ENCODE results near the gene AQP2. TPM values are rescaled to one million over a fixed set of nuclear protein-coding genes. Genes with fewer than 3 reads are reported as not detected.

Gene AQP2
- total RNA-seq, 1 donor from 2014 or later, result not detected

GRCh38 chr12:49951411-49952240, 1.1 kb downstream of the AQP2 start:
- no peaks in the 10 kb centered on the region for H3K4me1 Mint-ChIP-seq (ENCODE audit: low read depth)
- no peaks in the 10 kb centered on the region for H3K36me3 Mint-ChIP-seq (ENCODE audit: low read depth)
- no peak for DNase-seq (ENCODE audit: low spot score)
- H3K9me3 Mint-ChIP-seq (ENCODE audit: low read depth), result no peaks in the 10 kb centered on the region
- no peaks in the 10 kb centered on the region for H3K27me3 Mint-ChIP-seq (ENCODE audit: low read depth)
- H3K4me3 Mint-ChIP-seq (ENCODE audit: unreplicated experiment), result no peak overlapping the region
- no peak overlapping the region for H3K27ac Mint-ChIP-seq (ENCODE audit: unreplicated experiment)
- TF ChIP-seq CTCF (IDR thresholded peaks at IDR 0.05), result no peak

GRCh38 chr12:49952391-49953055, 2.0 kb downstream of the AQP2 start:
- H3K27me3 Mint-ChIP-seq (ENCODE audit: low read depth), result peaks cover 2% of the 10 kb centered on the region
- DNase-seq (ENCODE audit: low spot score), result peak; percentile 18

GRCh38 chr12:49953151-49953550, 2.6 kb downstream of the AQP2 start:
- no peaks in the 10 kb centered on the region for H3K9me3 Mint-ChIP-seq (ENCODE audit: low read depth)
- H3K4me1 Mint-ChIP-seq (ENCODE audit: low read depth), result no peaks in the 10 kb centered on the region
- H3K27me3 Mint-ChIP-seq (ENCODE audit: low read depth), result peaks cover 2% of the 10 kb centered on the region
- H3K4me3 Mint-ChIP-seq (ENCODE audit: unreplicated experiment), result no peak overlapping the region
- H3K36me3 Mint-ChIP-seq (ENCODE audit: low read depth), result no peaks in the 10 kb centered on the region
- peak; percentile 54 for DNase-seq (ENCODE audit: low spot score)
- TF ChIP-seq CTCF (IDR thresholded peaks at IDR 0.05), result no peak
- no peak overlapping the region for H3K27ac Mint-ChIP-seq (ENCODE audit: unreplicated experiment)

More at GRCh38 chr12:49952391-49953055, 2.0 kb downstream of the AQP2 start:
- Mint-ChIP-seq H3K36me3 (ENCODE audit: low read depth) (no peaks in the 10 kb centered on the region), H3K27ac (ENCODE audit: unreplicated experiment) (no peak overlapping the region), H3K9me3 (ENCODE audit: low read depth) (no peaks in the 10 kb centered on the region), H3K4me3 (ENCODE audit: unreplicated experiment) (no peak overlapping the region), H3K4me1 (ENCODE audit: low read depth) (no peaks in the 10 kb centered on the region)
- no peak for TF ChIP-seq CTCF (IDR thresholded peaks at IDR 0.05)

- Mint-ChIP-seq H3K4me3 (ENCODE audit: unreplicated experiment) (no peak overlapping the region), H3K9me3 (ENCODE audit: low read depth) (no peaks in the 10 kb centered on the region), H3K36me3 (ENCODE audit: low read depth) (no peaks in the 10 kb centered on the region), H3K4me1 (ENCODE audit: low read depth) (peaks cover 1% of the 10 kb centered on the region), H3K27me3 (ENCODE audit: low read depth) (peaks cover 2% of the 10 kb centered on the region), H3K27ac (ENCODE audit: unreplicated experiment) (no peak overlapping the region)
- no peak for TF ChIP-seq CTCF (IDR thresholded peaks at IDR 0.05)
- DNase-seq (ENCODE audit: low spot score), result peak; percentile 84
These were observed 3.7 kb downstream of the AQP2 start for GRCh38 chr12:49953961-49954846.
